Measurements from ENCODE around the gene CGRRF1. TPM values are rescaled to one million over a fixed set of nuclear protein-coding genes. Genes with fewer than 3 reads are reported as not detected.

Gene CGRRF1
- total and polyA plus RNA-seq, 9 of the 15 experiments (the other 6 are each of a cell fraction or from before 2014, with no cell fraction given) = 2.8 to 15.8 (median 4.6) TPM

GRCh38 chr14:54577494-54577893 is 67.8 kb downstream of the CGRRF1 start:
- Histone ChIP-seq H4K20me1 (replicated peaks; ENCODE audit: control insufficient read depth, insufficient read depth, low read length) (0 out of 2 replicates have a peak, but pooled peaks cover 3% of the 10 kb centered on the region), H2AFZ (ENCODE audit: low read depth, low read length) (no peak overlapping the region), H3K9me3 (replicated peaks; ENCODE audit: control insufficient read depth, insufficient read depth, low read depth, low read length) (no peaks in the 10 kb centered on the region; the same call in 1 of the 2 replicates), H3K4me2 (ENCODE audit: insufficient read depth, low read length) (no peak overlapping the region), H3K4me3 (no peak overlapping the region), H3K79me2 (ENCODE audit: control insufficient read depth, insufficient read depth, low read length) (peaks cover 4% of the 10 kb centered on the region; the same call in 2 of the 3 replicates), H3K27ac (ENCODE audit: extremely low read depth, low read depth, low read length) (no peak overlapping the region), H3K9me1 (ENCODE audit: control insufficient read depth, insufficient read depth, low read length) (no peaks in the 10 kb centered on the region), H3K9ac (ENCODE audit: insufficient read depth in 1 of 2, low read depth in 2 of 2, low read length in 2 of 2) (no peak overlapping the region), H3K27me3 (ENCODE audit: control insufficient read depth in 2 of 2, insufficient read depth in 2 of 2, low read length in 2 of 2) (no peaks in the 10 kb centered on the region), H3K36me3 (ENCODE audit: control insufficient read depth, insufficient read depth, low read length) (peaks cover 7% of the 10 kb centered on the region; the same call in 2 of the 3 replicates), H3K4me1 (replicated peaks in 1 of 2; ENCODE audit: control insufficient read depth in 2 of 2, insufficient read depth in 2 of 2, low read length in 2 of 2) (peaks cover 0 to 3% of the 10 kb centered on the region in 2 experiments; a peak in 2 of 5 replicates)
- FAIRE-seq (no peak), ATAC-seq (no peak), DNase-seq (ENCODE audit: extremely low read depth in 1 of 4, low spot score in 3 of 4) (no peak)
- intact Hi-C loops (cut with micrococcal nuclease) (no loop called here), in situ Hi-C loops (cut with MboI) (no loop called here)
- 89% methylated on average over 6 of the region's 6 CpGs for WGBS (ENCODE audit: insufficient coverage, low coverage, missing lambda C conversion rate)
- POLR2A ChIA-PET = interaction anchor here (1.2 kb wide), 1 partner anchor 14 kb away, joined by 3 read pairs; no protein-coding TSS in a partner anchor
- BruUV-seq (replicated peaks) = no TSS peak
- no peak for TF ChIP-seq FOXJ2 (tag; IDR thresholded peaks at IDR 0.05)
- no peak for TF ChIP-seq ZBTB5 (IDR thresholded peaks at IDR 0.05)
- TF ChIP-seq ZC3H11A (IDR thresholded peaks at IDR 0.05; ENCODE audit: low read depth, low read length) = no peak
- no peak for TF ChIP-seq HMG20A (CRISPR knock-in tag; conservative IDR thresholded peaks at IDR 0.05)
- TF ChIP-seq KAT8 (IDR thresholded peaks at IDR 0.05; ENCODE audit: low read depth) = no peak
- no peak for TF ChIP-seq ZBTB7A (IDR thresholded peaks at IDR 0.05; ENCODE audit: borderline replicate concordance, control insufficient read depth, low read depth, low read length)
- CTCF ChIA-PET (ENCODE audit: low intra/inter-chr PET ratio) = no interaction called here

Measured in K562 (cell line).